ENCODE results near the gene EXOC2. TPM values are rescaled to one million over a fixed set of nuclear protein-coding genes. Genes with fewer than 3 reads are reported as not detected.

Gene EXOC2
- total RNA-seq, 2 donors from 2014 or later, result 12.9 to 16.1 TPM

DNA sequence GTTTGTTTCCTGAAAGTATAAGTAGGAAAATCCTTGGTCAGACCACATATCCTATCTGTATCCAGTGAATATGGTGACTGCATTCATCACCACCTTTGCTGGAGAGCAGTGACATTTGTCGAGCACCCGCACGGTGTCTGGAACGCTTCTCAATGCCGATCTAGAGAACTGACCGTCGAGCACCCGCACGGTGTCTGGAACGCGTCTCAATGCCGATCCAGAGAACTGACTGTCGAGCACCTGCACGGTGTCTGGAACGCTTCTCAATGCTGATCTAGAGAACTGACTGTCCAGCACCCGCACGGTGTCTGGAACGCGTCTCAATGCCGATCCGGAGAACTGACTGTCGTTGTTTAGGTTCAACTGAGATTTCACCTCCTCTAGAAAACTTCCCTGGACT, 103.8 kb downstream of the EXOC2 start:
- no peak for DNase-seq (ENCODE audit: low spot score)
- Histone ChIP-seq H3K4me3 (no peak overlapping the region), H3K4me1 (no peaks in the 10 kb centered on the region), H3K27me3 (no peaks in the 10 kb centered on the region), H3K9me3 (no peaks in the 10 kb centered on the region), H3K27ac (peak overlapping the region in 1 of 2 donors; percentile 4), H3K36me3 (peaks cover 8% of the 10 kb centered on the region)
- TF ChIP-seq, protein P1, sequence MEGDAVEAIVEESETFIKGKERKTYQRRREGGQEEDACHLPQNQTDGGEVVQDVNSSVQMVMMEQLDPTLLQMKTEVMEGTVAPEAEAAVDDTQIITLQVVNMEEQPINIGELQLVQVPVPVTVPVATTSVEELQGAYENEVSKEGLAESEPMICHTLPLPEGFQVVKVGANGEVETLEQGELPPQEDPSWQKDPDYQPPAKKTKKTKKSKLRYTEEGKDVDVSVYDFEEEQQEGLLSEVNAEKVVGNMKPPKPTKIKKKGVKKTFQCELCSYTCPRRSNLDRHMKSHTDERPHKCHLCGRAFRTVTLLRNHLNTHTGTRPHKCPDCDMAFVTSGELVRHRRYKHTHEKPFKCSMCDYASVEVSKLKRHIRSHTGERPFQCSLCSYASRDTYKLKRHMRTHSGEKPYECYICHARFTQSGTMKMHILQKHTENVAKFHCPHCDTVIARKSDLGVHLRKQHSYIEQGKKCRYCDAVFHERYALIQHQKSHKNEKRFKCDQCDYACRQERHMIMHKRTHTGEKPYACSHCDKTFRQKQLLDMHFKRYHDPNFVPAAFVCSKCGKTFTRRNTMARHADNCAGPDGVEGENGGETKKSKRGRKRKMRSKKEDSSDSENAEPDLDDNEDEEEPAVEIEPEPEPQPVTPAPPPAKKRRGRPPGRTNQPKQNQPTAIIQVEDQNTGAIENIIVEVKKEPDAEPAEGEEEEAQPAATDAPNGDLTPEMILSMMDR (IDR thresholded peaks at IDR 0.05), result no peak

- H3K27ac ChIP-seq, result no peak overlapping the region
- no peaks in the 10 kb centered on the region for H3K36me3 ChIP-seq
- DNase-seq (ENCODE audit: low spot score), result no peak
- peaks cover 0 to 7% of the 10 kb centered on the region in 2 donors for H3K4me1 ChIP-seq
- H3K9me3 ChIP-seq, result no peaks in the 10 kb centered on the region
- TF ChIP-seq, protein P1 (IDR thresholded peaks at IDR 0.05), result no peak
- no peaks in the 10 kb centered on the region for H3K27me3 ChIP-seq
- no peak overlapping the region for H3K4me3 ChIP-seq
Measured at GRCh38 chr6:586553-586952, 106.4 kb downstream of the EXOC2 start.

DNA sequence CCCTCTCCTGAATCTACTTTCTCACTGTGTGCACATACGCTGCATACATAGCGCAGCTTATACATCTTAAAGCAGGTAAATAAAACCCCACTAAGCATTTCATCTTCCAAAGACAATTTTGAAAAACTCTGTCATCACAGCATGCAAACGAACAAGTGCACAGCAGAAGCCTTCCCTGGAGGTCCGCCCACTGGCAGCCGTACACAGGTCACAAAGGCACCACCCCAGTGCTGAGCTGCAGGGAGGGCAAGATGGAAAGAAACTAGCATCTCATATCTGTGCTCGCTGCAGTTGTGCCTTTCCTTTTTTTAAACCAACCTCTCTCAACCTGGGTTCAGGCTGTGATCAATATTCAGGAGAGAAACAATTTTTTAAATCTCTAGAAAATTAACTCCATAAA, 109.3 kb downstream of the EXOC2 start:
- no peaks in the 10 kb centered on the region for H3K36me3 ChIP-seq
- TF ChIP-seq, protein P1 (IDR thresholded peaks at IDR 0.05), result no peak
- H3K9me3 ChIP-seq, result no peaks in the 10 kb centered on the region
- H3K4me3 ChIP-seq, result no peak overlapping the region
- no peaks in the 10 kb centered on the region for H3K27me3 ChIP-seq
- no peak for DNase-seq (ENCODE audit: low spot score)
- no peak overlapping the region for H3K27ac ChIP-seq
- peaks cover 0 to 7% of the 10 kb centered on the region in 2 donors for H3K4me1 ChIP-seq

- Histone ChIP-seq H3K9me3 (no peaks in the 10 kb centered on the region), H3K4me1 (peaks cover 0 to 7% of the 10 kb centered on the region in 2 donors), H3K4me3 (no peak overlapping the region), H3K36me3 (no peaks in the 10 kb centered on the region), H3K27me3 (no peaks in the 10 kb centered on the region), H3K27ac (no peak overlapping the region)
- TF ChIP-seq, protein P1 (IDR thresholded peaks at IDR 0.05), result no peak
- DNase-seq (ENCODE audit: low spot score), result no peak
Measured at GRCh38 chr6:583116-583515, 109.8 kb downstream of the EXOC2 start.

GRCh38 chr6:582370-582769, 110.6 kb downstream of the EXOC2 start:
- H3K27me3 ChIP-seq, result no peaks in the 10 kb centered on the region
- no peaks in the 10 kb centered on the region for H3K9me3 ChIP-seq
- no peaks in the 10 kb centered on the region for H3K36me3 ChIP-seq
- TF ChIP-seq, protein P1 (IDR thresholded peaks at IDR 0.05), result no peak
- no peak overlapping the region for H3K27ac ChIP-seq
- no peak for DNase-seq (ENCODE audit: low spot score)
- peaks cover 0 to 7% of the 10 kb centered on the region in 2 donors for H3K4me1 ChIP-seq
- H3K4me3 ChIP-seq, result no peak overlapping the region

DNA sequence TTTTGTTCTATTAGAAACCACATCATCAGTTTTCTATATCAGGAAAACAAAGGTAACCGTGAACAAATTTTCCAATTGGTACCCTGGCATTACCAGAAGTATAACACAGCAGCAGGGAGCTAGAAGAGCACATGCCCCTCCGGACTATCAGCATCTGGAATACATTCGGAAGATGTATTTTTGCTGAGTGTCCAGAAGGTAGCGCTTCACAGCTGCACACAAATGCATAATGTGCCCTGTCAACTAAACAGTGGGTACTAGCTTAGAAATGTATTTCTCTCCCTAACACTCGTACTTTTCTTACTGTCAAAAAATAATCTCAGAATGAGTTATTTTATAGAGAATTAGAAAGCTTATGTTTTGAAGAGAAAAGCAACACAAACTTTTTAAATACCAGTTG, 113.6 kb downstream of the EXOC2 start:
- no peaks in the 10 kb centered on the region for H3K9me3 ChIP-seq
- no peaks in the 10 kb centered on the region for H3K27me3 ChIP-seq
- TF ChIP-seq, protein P1 (IDR thresholded peaks at IDR 0.05), result no peak
- H3K27ac ChIP-seq, result no peak overlapping the region
- no peak overlapping the region for H3K4me3 ChIP-seq
- H3K36me3 ChIP-seq, result no peaks in the 10 kb centered on the region
- H3K4me1 ChIP-seq, result peaks cover 0 to 7% of the 10 kb centered on the region in 2 donors
- DNase-seq (ENCODE audit: low spot score), result no peak

Data from right atrium auricular region (tissue), 2 donors.